ENCODE measurements around the gene BCL11A. TPM values are rescaled to one million over a fixed set of nuclear protein-coding genes. Genes with fewer than 3 reads are reported as not detected.

The BCL11A gene
- polyA plus RNA-seq, 1 donor from 2014 or later, result 44.0 TPM

DNA sequence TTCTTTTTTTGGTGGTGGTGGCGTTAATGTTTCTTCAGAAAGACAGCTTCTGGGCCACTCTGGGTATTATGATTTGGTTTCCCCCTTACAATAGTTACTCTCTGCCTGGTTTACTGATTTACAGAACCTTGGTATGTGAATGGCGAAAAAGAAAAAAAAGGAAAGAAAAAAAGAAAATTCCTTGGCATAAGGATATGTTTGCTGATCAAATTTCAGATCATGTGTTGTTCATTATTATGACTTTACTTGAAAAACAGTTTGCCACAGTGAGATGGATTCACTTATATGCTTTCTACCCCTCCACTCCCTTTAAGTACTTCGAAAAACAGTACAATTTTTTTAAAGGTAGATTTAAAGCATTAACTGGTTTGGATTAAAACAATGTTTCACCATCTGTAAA lies 21.0 kb downstream of the BCL11A start:
- H3K9ac ChIP-seq (ENCODE audit: low read length), result no peak overlapping the region
- H3K79me2 ChIP-seq (replicated peaks; ENCODE audit: insufficient read depth, low read length), result peaks cover 97% of the 10 kb centered on the region
- H3K9me2 ChIP-seq (ENCODE audit: insufficient read depth, low read length), result no peaks in the 10 kb centered on the region
- no peak overlapping the region for H3K27ac ChIP-seq (ENCODE audit: low read length)
- H4K20me1 ChIP-seq (ENCODE audit: insufficient read depth), result peaks cover 3% of the 10 kb centered on the region
- no peaks in the 10 kb centered on the region for H3K27me3 ChIP-seq (ENCODE audit: insufficient read depth, low read depth, low read length)
- no peaks in the 10 kb centered on the region for H3K9me3 ChIP-seq (ENCODE audit: low read length)
- H3K4me3 ChIP-seq (ENCODE audit: low read length), result no peak overlapping the region
- H3K4me2 ChIP-seq (ENCODE audit: low read length), result no peak overlapping the region
- no peak for TF ChIP-seq EP300 (conservative IDR thresholded peaks at IDR 0.05; ENCODE audit: poor library complexity, severe bottlenecking)
- TF ChIP-seq SMC3 (conservative IDR thresholded peaks at IDR 0.05; ENCODE audit: poor library complexity), result no peak
- TF ChIP-seq, protein P1, sequence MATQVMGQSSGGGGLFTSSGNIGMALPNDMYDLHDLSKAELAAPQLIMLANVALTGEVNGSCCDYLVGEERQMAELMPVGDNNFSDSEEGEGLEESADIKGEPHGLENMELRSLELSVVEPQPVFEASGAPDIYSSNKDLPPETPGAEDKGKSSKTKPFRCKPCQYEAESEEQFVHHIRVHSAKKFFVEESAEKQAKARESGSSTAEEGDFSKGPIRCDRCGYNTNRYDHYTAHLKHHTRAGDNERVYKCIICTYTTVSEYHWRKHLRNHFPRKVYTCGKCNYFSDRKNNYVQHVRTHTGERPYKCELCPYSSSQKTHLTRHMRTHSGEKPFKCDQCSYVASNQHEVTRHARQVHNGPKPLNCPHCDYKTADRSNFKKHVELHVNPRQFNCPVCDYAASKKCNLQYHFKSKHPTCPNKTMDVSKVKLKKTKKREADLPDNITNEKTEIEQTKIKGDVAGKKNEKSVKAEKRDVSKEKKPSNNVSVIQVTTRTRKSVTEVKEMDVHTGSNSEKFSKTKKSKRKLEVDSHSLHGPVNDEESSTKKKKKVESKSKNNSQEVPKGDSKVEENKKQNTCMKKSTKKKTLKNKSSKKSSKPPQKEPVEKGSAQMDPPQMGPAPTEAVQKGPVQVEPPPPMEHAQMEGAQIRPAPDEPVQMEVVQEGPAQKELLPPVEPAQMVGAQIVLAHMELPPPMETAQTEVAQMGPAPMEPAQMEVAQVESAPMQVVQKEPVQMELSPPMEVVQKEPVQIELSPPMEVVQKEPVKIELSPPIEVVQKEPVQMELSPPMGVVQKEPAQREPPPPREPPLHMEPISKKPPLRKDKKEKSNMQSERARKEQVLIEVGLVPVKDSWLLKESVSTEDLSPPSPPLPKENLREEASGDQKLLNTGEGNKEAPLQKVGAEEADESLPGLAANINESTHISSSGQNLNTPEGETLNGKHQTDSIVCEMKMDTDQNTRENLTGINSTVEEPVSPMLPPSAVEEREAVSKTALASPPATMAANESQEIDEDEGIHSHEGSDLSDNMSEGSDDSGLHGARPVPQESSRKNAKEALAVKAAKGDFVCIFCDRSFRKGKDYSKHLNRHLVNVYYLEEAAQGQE (IDR thresholded peaks at IDR 0.05; ENCODE audit: borderline replicate concordance), result no peak
- TF ChIP-seq POLR2AphosphoS5 (IDR thresholded peaks at IDR 0.05), result no peak
- TF ChIP-seq EZH2 (IDR thresholded peaks at IDR 0.05; ENCODE audit: borderline replicate concordance, insufficient read depth, low read length, poor library complexity, severe bottlenecking), result no peak
- TF ChIP-seq TAF1 (IDR thresholded peaks at IDR 0.05; ENCODE audit: low read depth), result no peak
- TF ChIP-seq, protein P2, sequence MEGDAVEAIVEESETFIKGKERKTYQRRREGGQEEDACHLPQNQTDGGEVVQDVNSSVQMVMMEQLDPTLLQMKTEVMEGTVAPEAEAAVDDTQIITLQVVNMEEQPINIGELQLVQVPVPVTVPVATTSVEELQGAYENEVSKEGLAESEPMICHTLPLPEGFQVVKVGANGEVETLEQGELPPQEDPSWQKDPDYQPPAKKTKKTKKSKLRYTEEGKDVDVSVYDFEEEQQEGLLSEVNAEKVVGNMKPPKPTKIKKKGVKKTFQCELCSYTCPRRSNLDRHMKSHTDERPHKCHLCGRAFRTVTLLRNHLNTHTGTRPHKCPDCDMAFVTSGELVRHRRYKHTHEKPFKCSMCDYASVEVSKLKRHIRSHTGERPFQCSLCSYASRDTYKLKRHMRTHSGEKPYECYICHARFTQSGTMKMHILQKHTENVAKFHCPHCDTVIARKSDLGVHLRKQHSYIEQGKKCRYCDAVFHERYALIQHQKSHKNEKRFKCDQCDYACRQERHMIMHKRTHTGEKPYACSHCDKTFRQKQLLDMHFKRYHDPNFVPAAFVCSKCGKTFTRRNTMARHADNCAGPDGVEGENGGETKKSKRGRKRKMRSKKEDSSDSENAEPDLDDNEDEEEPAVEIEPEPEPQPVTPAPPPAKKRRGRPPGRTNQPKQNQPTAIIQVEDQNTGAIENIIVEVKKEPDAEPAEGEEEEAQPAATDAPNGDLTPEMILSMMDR (IDR thresholded peaks at IDR 0.05; ENCODE audit: poor library complexity, severe bottlenecking), result no peak
- no peak for TF ChIP-seq RAD21 (conservative IDR thresholded peaks at IDR 0.05)
- no peaks in the 10 kb centered on the region for H3K36me3 ChIP-seq (ENCODE audit: insufficient read depth, low read length)
- no peaks in the 10 kb centered on the region for H3F3A ChIP-seq (ENCODE audit: insufficient read depth, low read length, poor library complexity, severe bottlenecking)
- no peak overlapping the region for H2AFZ ChIP-seq (ENCODE audit: low read depth, low read length)

DNA sequence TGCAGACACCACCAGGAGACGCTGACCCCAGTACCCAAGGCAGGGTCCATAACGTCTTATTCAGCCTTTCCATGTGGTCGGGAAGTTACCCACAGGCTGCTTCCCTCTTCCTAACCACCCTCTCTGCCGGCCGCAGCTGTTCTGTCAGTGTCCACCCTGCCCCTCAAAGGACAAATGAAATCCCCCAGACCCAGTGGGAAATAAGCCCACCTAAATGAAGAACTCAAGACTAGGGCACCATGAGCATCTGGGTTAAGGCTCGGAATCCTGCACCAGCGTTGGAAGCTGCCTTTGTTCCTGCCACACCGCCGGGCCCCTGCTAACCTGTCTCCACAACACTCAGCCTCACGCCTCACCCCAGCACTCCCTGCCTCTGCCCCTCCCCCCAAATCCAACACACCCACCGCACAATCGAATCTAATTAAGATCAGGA lies 21.7 kb downstream of the BCL11A start:
- no peak overlapping the region for H2AFZ ChIP-seq (ENCODE audit: low read depth, low read length)
- no peaks in the 10 kb centered on the region for H3F3A ChIP-seq (ENCODE audit: insufficient read depth, low read length, poor library complexity, severe bottlenecking)
- no peak for TF ChIP-seq TAF1 (IDR thresholded peaks at IDR 0.05; ENCODE audit: low read depth)
- no peak for TF ChIP-seq EZH2 (IDR thresholded peaks at IDR 0.05; ENCODE audit: borderline replicate concordance, insufficient read depth, low read length, poor library complexity, severe bottlenecking)
- no peak for TF ChIP-seq MXI1 (conservative IDR thresholded peaks at IDR 0.05; ENCODE audit: poor library complexity, severe bottlenecking)
- TF ChIP-seq EP300 (conservative IDR thresholded peaks at IDR 0.05; ENCODE audit: poor library complexity, severe bottlenecking), result no peak
- H3K9me3 ChIP-seq (ENCODE audit: low read length), result no peaks in the 10 kb centered on the region
- no peaks in the 10 kb centered on the region for H3K27me3 ChIP-seq (ENCODE audit: insufficient read depth, low read depth, low read length)
- no peak overlapping the region for H3K4me2 ChIP-seq (ENCODE audit: low read length)
- H3K4me3 ChIP-seq (ENCODE audit: low read length), result peak overlapping the region; percentile 32
- H4K20me1 ChIP-seq (ENCODE audit: insufficient read depth), result peaks cover 3% of the 10 kb centered on the region
- H3K9ac ChIP-seq (ENCODE audit: low read length), result no peak overlapping the region
- H3K79me2 ChIP-seq (replicated peaks; ENCODE audit: insufficient read depth, low read length), result peaks cover 96% of the 10 kb centered on the region
- no peaks in the 10 kb centered on the region for H3K9me2 ChIP-seq (ENCODE audit: insufficient read depth, low read length)
- no peak overlapping the region for H3K27ac ChIP-seq (ENCODE audit: low read length)
- H3K36me3 ChIP-seq (ENCODE audit: insufficient read depth, low read length), result no peaks in the 10 kb centered on the region
